HL-60 (cell line): ENCODE results near the gene CCN2.

Experiments used
- DNase-seq, 2 experiments: peaks; one replicate each; pipeline ENCODE4 v3.0.0-alpha.2; 2010 to 2020; ENCODE audit warnings: low read depth in 1 of 2, low spot score in 1 of 2
- H3K27ac ChIP-seq: fragments of 250-450 bp; sonication (Bioruptor Pico); replicated peaks from 2 replicates; pipeline ENCODE4 v1.5.1; 2020; ENCODE audit warnings: mild to moderate bottlenecking, moderate library complexity
- H3K27me3 ChIP-seq: fragments of 250-450 bp; sonication (Bioruptor Pico); 2 replicates; pipeline ENCODE4 v1.5.1; 2021; ENCODE audit warnings: mild to moderate bottlenecking, moderate library complexity; ENCODE audit not compliant: insufficient read depth, poor library complexity, severe bottlenecking
- H3K4me3 ChIP-seq: replicated peaks from 2 replicates; pipeline ENCODE4 v1.5.1; 2011; ENCODE audit warnings: mild to moderate bottlenecking, control low read depth, low read length; ENCODE audit not compliant: insufficient read depth
- GABPA ChIP-seq: IDR thresholded peaks from 2 replicates; pipeline ENCODE4 v1.6.1; 2012; ENCODE audit warnings: low read depth
- POLR2AphosphoS5 ChIP-seq: IDR thresholded peaks from 2 replicates; pipeline ENCODE4 v1.6.1; 2012; ENCODE audit warnings: low read depth
- REST ChIP-seq: IDR thresholded peaks from 2 replicates; pipeline ENCODE4 v1.6.1; 2012; ENCODE audit warnings: low read depth; ENCODE audit not compliant: insufficient replicate concordance
- SPI1 ChIP-seq: IDR thresholded peaks from 2 replicates; pipeline ENCODE4 v1.6.1; 2012; ENCODE audit warnings: low read depth, mild to moderate bottlenecking, borderline replicate concordance
- TF ChIP-seq, protein P1 (sequence below): IDR thresholded peaks from one replicate; pipeline ENCODE4 v1.5.1; 2011; ENCODE audit warnings: low read length, control low read depth, inconsistent platforms; ENCODE audit not compliant: insufficient read depth

The CCN2 gene

GRCh38 chr6:131955876-131956275 is 4.7 kb upstream of the CCN2 start:
- H3K27me3 ChIP-seq, result peaks cover 15% of the 10 kb centered on the region
- DNase-seq, result no peak
- no peak overlapping the region for H3K4me3 ChIP-seq
- H3K27ac ChIP-seq, result no peak overlapping the region
- TF ChIP-seq SPI1 (no peak), GABPA (no peak), POLR2AphosphoS5 (no peak), REST (no peak)
- TF ChIP-seq, protein P1, sequence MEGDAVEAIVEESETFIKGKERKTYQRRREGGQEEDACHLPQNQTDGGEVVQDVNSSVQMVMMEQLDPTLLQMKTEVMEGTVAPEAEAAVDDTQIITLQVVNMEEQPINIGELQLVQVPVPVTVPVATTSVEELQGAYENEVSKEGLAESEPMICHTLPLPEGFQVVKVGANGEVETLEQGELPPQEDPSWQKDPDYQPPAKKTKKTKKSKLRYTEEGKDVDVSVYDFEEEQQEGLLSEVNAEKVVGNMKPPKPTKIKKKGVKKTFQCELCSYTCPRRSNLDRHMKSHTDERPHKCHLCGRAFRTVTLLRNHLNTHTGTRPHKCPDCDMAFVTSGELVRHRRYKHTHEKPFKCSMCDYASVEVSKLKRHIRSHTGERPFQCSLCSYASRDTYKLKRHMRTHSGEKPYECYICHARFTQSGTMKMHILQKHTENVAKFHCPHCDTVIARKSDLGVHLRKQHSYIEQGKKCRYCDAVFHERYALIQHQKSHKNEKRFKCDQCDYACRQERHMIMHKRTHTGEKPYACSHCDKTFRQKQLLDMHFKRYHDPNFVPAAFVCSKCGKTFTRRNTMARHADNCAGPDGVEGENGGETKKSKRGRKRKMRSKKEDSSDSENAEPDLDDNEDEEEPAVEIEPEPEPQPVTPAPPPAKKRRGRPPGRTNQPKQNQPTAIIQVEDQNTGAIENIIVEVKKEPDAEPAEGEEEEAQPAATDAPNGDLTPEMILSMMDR, result no peak

DNA sequence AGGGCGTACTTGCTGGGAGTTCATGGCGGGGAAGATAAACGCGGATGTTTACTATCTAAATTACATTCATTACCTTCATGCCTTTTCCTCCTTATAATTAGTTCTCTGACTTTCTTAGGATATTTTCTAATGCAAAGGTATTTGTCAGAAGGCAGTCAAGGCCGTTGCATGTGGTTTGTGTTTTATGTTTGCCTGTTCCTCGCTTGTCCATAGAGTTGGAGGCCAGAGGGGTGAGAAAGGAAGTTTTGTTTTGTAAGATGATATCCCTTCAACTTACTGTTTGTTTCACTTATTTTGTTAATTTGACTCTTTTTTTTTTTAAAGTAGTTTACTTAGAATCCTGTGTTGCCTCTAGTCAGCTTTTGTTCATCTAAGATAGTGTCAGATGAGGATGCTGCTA is 4.0 kb upstream of the CCN2 start:
- no peak overlapping the region for H3K27ac ChIP-seq
- TF ChIP-seq GABPA (no peak), POLR2AphosphoS5 (no peak), SPI1 (no peak), REST (no peak)
- TF ChIP-seq, protein P1, result no peak
- H3K4me3 ChIP-seq, result no peak overlapping the region

GRCh38 chr6:131954775-131955107 is 3.6 kb upstream of the CCN2 start:
- no peak for DNase-seq
- Histone ChIP-seq H3K27ac (no peak overlapping the region), H3K4me3 (no peak overlapping the region), H3K27me3 (peaks cover 22% of the 10 kb centered on the region)
- TF ChIP-seq POLR2AphosphoS5 (no peak), REST (no peak), GABPA (no peak), SPI1 (no peak)
- TF ChIP-seq, protein P1, result no peak

More for the DNA sequence above, 4.0 kb upstream of the CCN2 start:
- peaks cover 19% of the 10 kb centered on the region for H3K27me3 ChIP-seq
- DNase-seq, result no peak
